ENCODE measurements around the gene AFAP1L1. TPM values are rescaled to one million over a fixed set of nuclear protein-coding genes. Genes with fewer than 3 reads are reported as not detected.

Gene AFAP1L1
- total RNA-seq, 1 donor from 2014 or later: not detected

DNA sequence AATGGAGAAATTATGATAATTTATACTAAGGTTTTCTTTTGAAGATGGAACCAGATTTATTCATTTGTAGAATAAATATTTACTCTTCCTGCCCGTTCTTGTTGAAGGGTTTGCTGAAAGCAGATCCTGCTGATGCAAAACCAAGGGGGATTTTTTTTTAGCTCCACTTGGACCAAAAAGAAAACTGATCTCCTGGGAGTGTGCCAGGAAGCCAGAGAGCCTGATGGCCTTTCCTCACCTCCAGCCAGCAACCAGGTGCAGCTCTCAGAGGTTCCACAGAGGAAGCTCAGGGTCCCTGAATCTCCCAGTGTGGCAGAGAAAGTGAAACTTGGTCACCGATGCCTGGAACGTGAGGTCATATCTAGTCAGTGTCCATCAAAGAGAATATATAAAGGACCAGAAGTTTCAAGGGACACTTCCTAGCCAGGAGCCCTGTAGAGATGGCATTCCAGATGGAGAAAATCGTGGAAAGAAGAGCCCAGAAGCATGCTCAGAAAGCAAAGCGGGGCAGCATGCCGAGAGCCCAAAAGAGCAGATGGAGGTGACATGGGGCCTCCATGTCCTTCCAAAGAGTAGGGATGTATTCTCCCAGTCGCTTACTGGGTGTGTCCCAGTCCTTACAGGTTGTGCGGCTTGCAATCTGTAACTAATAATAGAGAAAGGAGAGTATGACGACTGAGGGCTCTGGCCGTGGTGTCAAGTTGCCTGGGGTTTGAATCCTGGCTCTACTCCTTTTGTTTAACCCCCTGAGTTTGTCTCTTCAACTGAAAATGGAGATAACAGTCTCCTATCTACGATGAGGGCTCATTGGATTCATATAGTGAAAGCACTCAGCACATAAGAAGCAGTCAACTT is 12.2 kb downstream of the AFAP1L1 start:
- intact Hi-C loops (cut with micrococcal nuclease): no loop called here

DNA sequence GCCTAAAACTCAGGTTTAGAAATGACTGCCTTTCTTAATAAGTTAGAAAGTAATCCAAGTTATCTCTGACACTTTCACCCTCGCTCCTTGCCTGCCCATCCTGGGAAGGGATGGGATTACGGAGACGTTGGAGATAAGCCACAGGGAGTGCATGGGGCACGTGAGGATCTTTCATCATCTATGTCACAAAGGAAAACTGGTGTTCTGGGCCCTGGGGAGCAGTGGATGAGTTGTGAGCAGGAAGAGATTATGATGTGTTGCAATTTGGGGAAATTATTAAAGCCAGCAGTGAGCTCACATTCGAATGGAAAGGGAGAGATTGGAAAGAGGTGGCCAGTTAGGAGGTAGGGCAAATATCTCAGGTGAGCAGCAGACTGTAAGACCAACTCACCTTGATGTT is 12.8 kb downstream of the AFAP1L1 start:
- intact Hi-C loops (cut with micrococcal nuclease): no loop called here

DNA sequence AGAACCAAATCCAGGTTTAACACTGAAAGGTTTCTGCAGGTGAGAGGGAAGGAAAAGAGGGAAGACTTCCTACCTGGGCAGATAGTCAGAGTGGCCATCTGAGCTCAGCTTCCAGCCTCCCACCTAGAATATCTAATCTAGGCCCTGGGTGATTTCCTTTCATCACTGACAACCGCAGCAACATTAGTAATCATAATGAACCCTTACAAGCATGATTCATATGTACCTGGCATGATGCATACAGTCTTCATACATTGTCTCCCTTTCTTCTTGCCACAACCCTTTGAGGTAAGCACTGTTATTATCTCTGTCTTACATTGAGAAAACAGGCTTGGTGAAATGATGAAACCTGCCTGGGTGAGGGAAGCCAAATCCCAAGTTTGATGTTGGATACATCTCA is 13.5 kb downstream of the AFAP1L1 start:
- intact Hi-C loops (cut with micrococcal nuclease): no loop called here

DNA sequence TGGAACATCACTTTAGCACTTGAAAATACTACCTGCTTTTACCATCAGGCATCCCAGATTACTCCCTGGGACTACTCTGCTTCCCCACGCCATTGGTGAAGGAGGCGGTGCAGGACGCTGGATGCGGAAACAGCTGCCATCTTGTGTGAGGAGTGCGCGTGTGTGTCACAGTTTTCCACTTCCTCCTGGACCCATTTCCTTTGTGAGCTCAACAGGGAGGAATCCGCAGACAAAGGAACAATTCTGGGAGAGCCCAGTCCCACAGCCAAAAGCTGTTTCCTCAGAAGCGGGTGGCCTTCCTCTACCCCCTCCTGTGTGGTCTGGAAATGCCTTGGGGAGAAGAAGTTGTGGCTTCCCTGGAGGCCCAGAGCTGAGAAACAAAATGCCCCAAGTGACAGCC is 16.8 kb downstream of the AFAP1L1 start:
- intact Hi-C loops (cut with micrococcal nuclease): no loop called here

DNA sequence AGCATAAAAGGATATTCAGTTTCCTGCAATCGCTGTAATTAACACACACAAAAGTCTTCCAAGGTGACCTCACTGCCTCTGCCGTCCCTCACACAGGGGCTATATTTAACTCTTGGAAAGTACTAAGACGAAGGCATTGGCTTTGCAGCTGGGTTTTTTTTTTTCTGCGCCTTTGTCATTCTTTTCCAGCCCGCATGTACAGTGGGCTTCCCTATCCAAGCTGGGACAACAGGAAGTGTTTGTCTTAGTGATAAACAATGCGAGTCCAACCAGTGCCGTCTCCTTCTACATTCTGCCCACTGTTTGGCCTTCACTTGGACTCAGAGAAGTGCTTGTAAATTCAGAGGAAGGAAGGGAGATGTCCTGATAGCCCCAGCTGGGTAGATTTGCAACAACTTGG is 17.6 kb downstream of the AFAP1L1 start:
- intact Hi-C loops (cut with micrococcal nuclease): no loop called here

DNA sequence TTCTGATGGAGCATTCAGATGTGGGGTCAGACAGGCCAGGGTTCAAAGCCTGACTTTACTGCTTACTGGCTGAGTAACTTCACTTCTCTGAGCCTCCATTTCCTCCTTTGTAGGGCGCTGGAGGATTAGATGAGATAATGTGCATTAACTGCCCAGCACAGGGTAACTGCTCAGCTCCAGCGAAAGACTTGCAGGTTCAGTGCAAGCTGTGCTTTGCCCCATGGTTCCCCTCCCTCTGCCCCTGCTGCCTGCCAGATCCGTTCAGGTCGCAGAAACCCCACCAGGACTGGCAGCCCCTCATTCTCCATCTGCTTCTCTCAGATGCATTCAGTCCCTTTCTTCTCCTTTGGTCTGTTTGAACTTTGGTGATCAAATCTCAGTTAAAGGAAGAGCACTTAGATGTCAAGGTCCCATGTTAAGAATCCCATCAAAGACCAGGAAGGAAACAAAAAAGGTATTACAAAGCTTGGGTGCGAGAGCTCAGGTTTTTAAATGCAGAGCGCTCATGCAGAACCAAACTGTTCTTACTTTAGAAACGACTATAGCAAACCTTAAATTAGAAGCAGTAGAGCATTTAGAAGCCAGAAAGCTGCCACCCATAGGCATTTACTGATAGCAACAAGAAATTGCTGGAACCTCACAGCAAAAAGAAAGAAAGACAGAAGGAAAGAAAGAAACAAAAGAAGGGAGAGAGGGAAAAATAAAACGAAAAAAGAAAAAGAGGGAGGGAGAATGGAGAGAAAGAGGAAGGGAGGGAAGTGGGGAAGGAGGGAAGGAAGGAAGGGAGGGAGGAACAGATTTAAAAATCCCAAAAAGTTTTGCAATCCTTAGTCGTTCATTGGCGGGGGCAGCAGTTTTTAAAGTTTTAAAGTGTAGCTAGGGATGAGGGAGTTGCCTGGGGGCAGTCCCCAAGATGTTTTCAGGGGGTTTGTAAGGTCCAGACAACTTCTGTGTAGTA is 23.5 kb downstream of the AFAP1L1 start:
- intact Hi-C loops (cut with micrococcal nuclease): no loop called here

DNA sequence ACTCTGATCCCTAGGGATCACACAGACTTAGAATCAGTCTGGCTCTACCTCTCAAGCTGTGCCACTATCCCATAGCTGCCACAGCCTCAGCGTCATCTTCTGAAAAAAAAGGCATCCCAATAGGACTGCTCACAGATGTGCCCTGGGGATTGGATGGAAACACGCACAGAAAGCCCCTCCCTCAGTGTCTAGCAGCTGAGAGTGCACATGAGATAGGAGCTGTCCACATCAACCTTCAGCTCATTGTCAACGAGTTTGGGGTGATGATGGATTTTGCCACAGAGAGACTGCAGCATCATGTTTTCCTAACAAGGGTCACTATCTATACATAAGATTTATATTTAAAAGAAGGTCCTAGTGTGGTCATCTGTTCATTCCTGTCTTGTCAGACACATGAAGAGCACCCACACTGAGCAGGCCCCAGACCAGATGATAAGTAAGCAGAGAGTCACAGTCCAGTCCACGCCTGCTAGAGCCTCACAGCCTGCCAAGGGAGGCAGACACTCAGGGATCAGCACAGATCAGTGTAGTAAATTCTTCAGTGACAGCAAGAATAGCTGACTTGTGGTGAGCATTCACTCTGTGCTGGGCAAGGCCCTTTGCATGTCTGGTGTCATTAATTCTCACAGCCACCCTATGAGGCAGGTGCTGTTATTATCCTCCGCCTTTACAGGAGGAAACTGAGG is 25.8 kb downstream of the AFAP1L1 start:
- intact Hi-C loops (cut with micrococcal nuclease): no loop called here

DNA sequence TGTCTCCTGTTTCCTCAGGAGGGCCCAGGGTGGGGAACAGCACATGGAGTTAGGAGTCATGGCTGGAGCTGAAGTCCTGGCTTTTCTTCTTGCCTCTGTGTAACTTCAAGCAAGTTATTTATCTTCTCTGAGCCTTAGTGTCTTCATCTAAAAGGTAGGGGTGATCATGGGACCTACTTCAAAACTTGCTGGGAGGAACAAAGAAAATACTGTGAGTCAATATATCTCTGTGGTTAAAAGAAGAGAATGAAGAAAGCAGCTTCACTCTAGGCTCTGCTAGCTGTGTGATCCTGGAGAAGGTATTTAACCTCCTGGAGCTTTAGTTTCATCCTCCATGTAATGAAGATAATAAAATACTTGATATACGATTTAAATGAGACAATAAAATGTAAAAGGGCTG is 26.5 kb downstream of the AFAP1L1 start:
- intact Hi-C loops (cut with micrococcal nuclease): no loop called here

DNA sequence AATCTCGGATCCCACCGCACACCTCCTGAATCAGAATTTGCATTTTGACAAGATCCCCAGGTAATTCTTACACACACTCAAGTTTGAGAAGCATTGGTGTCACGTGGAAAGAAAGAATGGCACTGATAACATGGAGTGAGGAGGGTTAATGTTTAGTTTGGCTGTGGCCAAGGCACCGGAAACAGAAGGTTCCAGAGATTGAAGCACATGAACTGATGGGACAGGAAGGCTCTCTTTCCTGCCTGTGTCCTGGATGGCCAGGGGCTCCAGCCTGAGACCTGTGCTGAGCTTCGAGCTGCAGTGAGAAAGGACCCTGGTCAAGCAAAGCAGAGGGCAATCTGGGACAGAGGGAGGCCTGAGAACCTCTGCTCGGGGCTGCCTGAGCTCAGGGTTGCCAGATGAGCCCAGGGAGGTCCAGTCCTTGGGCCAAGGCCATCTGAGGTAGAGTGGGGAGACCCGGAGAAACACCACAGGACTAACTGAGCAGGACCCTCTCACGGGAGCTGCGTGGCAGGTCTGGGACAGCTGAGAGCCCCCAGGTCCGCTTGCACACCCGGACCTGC is 27.3 kb downstream of the AFAP1L1 start:
- intact Hi-C loops (cut with micrococcal nuclease): no loop called here

DNA sequence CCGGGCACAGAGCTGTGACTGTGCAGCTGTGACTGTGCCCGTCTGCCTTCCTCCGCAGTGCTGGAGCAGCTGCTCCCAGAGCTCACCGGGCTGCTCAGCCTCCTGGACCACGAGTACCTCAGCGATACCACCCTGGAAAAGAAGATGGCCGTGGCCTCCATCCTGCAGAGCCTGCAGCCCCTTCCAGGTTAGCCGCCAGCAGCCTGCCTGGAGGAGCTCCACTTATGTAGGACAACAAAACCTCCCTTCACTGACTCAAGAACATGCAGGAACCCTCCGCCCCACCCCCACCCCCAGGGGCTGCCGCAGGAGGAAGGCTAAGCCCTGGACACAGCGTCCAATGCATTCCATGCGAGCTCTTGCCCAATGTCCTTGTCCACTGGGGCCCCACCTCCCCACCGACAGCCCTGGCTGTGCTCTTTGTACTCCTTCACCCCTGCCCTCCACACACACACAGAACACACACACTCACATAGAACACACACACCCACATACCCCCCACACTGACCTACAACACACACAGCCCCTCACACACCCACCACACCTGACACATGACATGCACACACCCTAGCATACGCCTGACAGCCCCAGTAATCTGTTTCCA is 27.9 kb downstream of the AFAP1L1 start:
- intact Hi-C loops (cut with micrococcal nuclease): no loop called here

DNA sequence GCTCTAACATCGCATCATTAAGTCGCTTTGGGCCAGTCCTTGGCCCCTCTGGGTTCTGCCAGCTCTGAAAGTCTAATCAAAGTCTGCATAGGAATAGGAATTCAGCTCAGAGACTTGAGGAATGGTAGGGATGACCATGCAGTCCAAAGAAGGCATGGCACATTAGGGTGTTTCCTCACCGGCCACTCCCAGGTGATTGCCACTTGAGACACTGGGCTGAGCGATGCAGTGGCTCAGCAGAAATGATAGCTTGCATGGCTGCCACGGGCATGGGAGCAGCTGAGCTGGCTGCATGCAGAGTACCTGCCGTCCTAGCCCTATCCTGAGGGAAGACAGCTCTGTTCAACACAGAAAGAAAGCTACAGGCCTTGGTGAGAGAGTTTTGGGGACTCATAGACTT is 28.8 kb downstream of the AFAP1L1 start:
- intact Hi-C loops (cut with micrococcal nuclease): no loop called here

DNA sequence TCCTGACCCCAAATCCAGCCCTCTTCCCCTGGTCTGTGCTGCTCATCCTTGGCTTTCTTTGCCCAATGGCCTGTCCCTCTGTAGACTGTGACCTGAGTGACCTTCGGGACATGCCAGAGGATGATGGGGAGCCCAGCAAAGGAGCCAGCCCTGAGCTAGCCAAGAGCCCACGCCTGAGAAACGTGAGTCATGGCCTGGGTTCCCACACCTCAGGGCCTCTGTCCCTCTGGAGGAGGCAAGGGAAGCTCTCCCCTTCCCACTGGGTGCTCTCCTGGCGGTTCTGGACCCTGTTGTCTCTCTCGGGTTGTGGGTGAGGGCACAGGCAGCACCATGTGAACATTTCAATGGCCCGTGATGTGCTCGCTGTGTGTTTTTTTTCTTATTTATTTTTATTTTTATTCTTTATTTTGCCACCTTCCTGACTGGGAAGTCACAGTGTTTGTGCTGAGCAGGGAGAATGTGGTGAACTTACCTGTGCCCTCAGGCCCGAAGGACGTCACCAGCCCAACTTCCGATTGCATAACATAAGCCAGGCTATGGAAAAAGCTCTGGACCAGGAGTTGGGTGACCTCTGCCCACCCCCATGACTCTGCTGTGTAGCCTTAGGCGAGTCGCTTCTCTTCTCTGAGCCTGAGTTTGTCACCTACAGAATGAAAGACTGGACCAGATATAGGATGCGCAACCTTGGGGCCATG is 29.5 kb downstream of the AFAP1L1 start:
- intact Hi-C loops (cut with micrococcal nuclease): no loop called here

DNA sequence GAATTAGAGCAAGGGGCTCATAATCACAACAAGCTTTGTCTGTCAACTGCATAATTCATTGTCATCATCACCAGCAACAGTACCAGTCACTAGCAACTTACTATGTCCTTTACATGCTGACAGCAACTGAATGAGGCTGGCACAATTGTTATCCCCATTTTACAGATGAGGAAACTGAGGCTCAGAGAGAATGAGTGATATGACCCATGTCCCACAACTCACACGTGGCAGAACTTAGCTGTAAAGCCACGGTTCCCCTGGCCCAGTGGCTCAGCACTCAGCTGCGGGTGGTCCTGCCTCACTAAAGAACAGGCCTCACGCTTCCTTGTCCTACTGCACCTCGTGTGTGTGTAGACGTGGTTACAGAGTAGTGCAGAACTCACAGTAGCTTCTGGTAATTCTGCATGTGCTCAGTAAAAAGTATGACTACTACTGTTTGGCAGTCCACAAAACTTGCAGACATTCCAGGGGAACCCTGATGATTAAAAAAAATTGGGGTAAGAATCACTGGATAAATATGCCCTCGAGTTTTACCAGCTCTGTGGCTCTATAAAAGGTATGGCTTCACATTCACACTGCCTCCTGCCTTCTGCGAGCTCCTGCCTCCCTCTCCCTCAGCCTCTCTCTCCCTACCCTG is 30.2 kb downstream of the AFAP1L1 start:
- intact Hi-C loops (cut with micrococcal nuclease): no loop called here

DNA sequence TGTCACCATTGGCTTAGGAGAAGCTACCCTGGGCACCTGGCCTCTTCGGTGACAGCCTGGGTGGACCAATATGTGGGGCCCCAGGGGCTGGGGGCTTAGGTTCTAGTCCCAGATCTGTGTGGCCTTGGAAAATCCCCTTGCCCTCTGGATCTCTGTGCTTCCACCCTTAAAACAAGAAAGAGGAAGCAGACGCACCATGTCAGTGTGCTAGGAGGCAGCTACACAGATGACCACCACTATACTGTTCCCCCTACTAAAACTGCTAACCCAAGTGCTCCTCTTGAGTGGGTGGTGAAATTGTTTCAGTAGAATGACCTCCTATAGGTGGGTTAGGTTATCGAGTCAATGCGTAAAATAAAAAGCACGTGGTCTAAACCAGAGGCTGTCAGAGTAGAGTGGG is 31.0 kb downstream of the AFAP1L1 start:
- intact Hi-C loops (cut with micrococcal nuclease): no loop called here

DNA sequence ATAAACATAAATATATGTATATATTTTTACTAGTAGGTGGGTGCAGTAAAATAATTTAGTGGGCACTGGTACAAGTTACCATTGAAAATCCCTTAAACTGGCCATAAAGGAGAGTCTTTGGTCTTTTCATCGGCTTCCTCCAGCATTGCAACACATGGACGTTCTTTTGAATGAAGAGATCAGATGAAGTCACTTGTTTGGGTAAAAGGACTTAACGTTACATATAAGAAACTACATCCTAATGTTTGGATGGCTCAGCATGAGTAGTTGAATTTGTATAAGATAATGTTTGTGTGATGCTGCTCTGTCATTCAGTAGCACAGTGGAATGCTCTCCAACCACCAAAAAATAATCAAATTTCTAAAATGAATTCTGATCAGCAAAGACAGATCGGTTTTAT is 31.6 kb downstream of the AFAP1L1 start:
- intact Hi-C loops (cut with micrococcal nuclease): no loop called here

DNA sequence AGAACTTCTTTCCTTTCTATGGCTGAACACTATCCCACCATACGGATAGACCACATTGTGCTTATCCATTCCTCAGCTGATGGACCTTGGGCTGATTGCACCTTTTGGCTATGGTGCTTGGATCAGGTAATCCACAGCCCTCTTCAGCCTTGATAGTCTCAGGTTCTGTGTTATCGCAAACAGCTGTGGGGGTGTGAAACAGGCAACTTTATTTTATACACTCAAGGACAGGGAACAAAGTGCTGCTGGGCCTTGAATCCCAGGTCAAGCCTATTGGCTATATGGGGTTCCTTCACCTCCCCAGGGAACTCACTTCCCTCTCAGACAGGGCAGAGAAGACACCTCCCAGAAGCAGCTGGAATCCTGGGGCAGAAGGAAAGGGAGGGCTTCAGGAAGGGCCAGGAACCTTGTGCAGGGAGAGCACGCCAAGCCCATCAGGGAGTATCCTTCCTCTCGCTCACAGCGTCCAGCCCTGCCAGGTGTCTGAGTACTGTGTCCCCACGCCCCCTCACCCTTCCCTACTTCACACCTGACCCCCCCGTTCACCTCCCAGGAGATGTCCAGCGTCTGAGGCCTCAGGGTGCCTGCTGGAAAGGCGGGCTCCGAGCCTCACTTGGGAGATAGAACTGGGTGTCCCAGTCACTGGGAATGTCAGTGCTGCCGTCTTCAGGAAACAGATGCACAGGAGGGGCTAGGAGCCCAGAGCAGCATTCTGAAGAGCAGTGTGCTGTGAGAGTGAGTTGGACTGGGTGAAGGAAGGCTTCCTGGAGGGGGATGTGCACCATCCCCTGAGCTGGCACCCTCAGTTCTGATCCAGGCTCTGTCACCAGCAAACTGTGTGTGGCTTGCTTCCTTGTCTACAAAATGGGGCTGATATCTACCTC is 32.8 kb downstream of the AFAP1L1 start:
- intact Hi-C loops (cut with micrococcal nuclease): no loop called here

DNA sequence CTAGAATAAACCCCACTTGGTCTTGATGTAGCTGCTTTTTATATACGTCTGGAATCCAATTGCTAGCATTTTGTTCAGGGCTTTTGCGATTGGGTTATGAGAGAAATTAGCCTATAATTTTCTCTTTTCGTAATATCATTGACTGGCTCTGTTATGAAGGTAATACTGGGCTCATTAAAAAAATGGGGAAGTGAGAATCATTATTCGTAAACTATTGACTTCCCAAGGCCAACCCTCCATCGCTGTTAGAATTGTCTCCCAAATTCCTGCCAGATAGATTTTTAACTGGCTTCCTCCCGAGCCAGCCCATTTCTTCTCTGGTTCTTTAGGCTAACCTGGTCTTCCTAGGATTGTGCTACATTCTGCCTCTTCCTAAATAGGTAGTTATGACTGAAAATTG is 37.7 kb downstream of the AFAP1L1 start:
- intact Hi-C loops (cut with micrococcal nuclease): no loop called here

DNA sequence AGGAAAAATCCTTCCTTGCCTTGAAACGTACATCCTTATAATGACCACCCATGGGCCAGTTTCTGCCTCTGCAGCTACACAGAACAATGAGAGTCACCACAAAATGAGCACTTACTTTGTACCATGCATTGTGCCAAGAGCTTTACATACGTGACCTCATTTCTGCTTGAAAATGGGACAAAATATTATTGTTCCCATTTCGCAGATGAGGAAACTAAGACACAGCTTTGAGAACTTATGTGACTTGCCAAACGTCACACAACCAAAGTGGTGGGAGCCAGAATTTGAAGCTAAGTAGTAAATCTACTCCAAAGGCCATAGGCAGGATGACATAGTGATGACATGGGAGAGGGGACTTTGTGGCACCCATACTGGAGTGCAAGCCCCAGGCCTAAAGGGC is 38.8 kb downstream of the AFAP1L1 start:
- intact Hi-C loops (cut with micrococcal nuclease): no loop called here
